NCI-H1105 (cell line): ENCODE data around the gene LENG1.
"Not testable (repeated sequence)": the region's sequence is repeated elsewhere in the genome, so short reads cannot be mapped to it uniquely, and the experiment has no call there.

Experiments
- DNase-seq: peaks from one replicate; lab custom pipeline; 2025; lab: John Stamatoyannopoulos, UW

Gene LENG1

DNA sequence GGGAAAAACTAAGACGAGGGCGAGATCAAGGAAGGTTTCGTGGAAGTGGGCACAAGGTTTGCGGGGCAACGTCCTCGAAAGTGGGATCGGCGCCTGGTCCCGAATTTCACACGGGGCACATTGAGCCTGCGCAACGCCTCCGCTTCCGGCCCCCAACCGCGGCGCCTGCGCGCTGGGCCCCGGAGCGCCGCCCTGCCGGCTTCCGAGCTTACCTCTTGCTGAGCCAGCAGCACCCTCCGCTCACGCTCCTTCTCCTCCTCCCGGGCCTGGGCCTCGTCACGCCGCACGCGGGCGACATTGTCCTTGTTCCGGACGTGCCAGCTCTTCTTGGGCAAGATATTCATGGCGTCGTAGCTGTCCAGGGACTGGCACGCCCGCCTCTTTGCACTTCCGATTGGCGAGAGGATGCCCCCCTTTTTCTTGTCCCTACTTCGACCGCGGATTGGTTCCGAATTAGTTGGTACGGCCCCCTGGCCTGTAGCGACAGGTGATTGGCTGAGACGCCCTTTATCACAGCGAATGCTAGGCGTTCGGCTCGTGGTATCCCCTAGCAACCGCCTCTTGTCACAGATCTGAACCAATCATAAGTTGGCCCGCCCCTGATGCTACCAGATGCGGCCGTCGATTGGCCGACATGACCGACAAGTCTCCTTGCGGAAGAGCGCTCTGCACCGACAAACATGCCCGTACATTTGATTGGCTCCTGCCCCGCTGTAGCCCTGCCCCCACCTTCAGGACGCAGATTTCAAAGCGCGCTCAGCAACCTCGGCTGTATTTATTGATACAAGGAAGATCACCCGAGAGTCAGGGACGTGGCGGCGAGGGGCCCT, at the start of gene LENG1:
Gene LENG1, minus strand, starts transcription at position 370 of the 830 bp plus-strand sequence. Its CDS starts 26 bp downstream, at position 344.
- peak; percentile 100 for DNase-seq

DNA sequence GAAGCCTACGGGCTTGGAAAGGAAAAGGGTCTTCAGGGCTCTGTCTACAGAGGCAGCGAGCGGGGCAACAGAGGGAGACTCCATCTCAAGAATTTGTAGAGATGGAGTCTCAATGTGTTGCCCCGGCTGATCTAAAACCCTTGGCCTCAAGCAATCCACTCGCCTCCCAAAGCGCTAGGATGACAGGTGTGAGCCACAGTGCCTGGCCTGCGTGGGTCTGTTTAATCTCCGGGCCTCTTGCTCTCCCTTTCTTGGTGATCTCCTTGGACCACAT, 49.2 kb upstream of the LENG1 start:
- DNase-seq = no peak

DNA sequence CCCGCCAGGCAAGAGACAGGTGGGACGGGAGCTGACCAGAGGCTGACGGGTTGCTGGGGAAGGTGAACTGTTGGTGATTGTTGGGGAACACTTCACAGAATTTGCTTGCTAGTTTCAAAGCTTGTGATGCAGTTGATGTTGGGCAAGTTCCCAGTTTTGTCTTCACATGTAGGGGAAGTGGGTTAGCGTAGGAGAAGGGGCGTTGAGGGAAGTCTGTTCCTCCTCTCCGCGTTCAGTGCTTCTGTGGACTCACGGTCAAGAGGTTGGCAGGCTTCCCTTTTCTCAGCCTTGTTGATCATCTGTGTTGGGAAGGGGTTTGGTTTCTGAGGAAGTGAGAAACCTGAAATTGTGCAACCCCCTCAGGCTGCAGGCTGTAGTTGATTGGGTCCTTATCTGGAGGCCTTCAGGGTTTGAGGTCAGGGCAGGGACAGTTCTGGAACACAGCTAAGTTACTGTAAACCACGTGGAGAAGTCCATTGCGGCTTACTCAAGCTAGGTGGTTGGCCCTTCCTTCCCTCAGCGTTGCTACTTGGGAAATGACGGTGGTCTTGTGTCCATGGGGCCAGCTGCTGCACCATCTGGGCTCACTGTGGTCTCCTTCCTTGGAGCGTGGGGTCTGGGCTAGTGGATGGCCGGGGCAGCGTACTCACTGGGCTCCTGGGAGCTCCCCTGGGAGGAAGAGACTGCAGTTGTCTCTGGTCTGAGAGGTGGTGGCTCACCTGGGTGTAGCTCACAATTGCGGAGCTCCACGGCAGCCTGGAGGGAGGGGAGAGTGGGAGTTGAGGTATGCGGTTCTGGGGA, 48.7 kb upstream of the LENG1 start:
- no peak for DNase-seq

DNA sequence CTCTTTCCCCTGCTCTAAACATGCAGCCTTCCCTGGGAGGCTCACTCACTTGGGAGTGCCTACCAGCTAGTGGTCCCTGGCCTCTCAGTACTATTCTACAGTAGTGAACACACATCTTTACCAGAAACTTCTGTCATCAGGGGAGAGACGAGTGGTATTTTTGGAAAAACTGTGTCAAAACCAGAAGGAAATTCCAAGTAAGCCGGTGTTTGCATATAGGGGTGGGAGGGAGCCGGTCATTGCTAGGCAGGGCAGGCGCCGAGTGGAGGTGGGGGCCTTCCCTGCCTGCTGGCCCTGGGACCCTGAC, 48.1 kb upstream of the LENG1 start:
- DNase-seq = no peak

DNA sequence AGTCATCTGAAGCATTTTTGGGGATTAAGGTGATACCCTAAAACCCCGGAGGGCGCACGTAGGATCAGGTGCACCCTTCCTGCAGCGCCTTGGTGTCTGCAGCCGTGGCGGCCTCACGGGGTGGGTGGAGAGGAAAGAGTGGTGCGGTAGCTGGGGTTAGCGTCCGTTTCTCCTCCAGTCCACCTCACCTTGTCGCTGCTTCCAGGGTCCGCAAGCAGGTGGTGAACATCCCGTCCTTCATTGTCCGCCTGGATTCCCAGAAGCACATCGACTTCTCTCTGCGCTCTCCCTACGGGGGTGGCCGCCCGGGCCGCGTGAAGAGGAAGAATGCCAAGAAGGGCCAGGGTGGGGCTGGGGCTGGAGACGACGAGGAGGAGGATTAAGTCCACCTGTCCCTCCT, 47.7 kb upstream of the LENG1 start:
- DNase-seq = not testable (repeated sequence)

DNA sequence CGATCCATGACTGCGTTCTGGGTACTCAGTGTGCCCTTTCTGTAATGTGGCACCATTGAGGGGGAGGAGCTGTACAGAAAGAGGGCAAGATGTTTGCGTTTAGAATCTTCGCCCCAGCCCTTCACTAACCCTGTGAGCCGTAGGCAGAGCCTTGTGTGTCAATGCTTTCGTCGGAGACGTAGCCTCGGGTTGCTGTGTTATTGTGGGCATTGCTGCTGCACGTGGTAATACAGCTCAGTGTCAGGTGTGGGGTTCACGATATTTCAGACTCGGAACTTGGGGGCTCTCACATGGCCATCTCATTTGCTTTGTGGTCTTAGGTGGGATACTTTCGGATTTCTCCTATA, 47.3 kb upstream of the LENG1 start:
- no peak for DNase-seq

DNA sequence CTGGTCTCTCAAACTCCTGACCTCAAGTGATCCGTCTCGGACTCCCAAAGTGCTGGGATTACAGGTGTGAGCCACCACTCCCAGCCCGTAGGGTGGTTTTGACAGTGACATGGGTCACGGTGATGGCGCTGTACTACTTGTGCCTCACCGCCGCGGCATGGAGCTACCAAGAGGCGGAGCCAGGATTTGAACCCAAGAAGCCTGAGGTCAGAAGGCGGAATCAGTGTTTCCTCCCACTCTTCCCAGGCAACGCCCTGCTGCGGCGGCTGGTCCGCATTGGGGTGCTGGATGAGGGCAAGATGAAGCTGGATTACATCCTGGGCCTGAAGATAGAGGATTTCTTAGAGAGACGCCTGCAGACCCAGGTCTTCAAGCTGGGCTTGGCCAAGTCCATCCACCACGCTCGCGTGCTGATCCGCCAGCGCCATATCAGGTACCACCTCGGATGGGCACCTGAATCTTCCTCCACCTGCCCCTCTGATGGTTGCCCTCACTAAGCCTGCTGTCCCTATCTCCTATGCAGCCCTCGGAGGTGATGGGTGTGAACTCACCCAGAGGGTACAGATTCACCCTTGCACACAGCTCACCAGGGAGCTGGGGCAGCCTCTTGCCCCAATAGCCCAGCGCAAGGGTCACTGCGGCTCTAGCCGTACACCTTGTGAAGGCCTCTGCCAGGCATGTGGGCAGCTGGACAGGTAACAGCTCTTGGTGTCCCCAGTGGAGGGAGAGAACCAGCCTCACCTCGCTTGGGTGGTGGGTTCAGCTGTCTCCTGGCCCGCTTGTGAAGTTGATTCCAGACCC, 46.7 kb upstream of the LENG1 start:
- DNase-seq = no peak

DNA sequence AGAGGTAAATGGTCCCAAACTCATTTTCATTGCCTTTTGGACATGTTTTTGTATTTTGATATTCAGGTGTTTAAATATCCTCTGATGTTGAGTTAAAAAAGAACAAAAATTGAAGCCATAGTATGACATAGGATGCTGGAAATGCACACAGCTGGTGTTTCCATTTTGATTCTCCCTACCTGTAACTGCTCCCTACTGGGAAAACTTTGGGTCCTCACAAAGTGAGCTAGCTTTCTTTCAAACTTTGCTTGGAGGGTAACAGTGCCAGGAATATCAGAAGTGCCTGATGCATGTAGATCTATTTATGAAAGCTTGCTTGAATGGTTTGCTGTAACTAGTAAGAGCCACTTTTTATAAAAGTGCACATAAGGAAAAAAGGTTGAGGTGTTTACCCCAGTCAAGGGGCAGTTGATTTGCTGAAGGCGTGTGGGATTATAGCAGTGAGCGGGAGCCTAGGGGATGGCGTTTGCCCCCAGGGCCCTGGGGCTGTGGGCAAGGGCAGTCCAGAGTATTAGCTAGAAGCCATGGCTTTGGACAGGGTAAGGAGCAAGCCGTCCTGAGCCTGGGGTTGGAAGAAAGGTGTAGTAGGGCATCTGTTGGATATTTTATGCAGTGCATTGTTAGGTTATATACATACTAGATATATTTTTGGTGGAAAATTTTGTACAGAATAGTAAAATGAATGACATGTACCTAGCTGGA, 45.4 kb upstream of the LENG1 start:
- no peak for DNase-seq

DNA sequence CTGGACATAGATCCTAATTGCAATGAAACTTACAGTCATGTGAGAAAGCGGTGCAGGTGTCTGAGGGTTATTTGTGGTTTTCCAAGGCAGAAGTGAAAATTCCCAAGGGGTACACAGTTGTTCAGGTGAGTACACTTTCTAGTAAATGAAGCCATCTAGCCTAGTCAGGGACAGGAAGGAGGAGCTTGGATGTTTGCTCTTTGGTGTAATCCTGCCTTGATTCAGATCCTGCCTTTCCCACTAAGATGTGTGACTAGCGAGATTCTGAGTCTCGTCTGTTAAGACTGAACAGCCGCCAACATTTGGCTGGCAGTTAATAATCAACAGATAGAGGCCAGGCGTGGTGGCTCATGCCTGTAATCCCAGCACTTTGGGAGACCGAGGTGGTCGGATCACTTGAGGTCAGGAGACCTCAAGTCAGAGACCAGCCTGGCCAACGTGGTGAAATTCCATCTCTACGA, 43.7 kb upstream of the LENG1 start:
- DNase-seq = no peak

DNA sequence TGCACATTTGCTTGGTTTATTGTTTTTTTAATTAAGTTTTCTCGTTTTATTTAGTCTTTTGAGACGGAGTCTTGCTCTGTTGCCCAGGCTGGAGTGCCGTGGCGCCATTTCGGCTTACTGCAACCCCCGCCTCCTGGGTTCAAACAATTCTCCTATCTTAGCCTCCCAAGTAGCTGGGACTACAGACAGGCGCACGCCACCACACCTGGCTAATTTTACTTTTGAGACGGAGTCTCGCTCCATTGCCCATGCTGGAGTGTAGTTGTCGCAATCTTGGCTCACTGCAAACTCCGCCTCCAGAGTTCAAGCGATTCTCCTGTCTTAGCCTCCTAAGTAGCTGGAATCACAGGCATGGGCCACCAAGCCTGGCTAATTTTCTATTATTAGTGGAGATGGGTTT, 42.5 kb upstream of the LENG1 start:
- DNase-seq = no peak

DNA sequence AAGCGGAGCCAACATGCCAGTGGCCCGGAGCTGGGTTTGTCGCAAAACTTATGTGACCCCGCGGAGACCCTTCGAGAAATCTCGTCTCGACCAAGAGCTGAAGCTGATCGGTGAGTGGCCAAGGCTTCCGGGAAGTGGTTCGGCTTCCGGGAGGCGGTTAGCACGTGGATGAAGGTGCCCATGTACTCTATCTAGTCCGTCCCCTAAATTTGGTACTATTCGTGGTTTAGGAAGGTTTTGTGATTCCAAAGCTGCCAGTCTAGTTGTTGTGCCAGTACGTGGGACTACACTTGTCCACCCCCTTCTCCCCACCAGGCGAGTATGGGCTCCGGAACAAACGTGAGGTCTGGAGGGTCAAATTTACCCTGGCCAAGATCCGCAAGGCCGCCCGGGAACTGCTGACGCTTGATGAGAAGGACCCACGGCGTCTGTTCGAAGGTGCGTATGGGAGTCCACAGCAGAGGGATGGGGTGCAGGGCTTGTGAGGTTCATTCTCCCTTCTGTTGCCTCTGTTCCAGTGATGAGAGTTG, 41.7 kb upstream of the LENG1 start:
- DNase-seq = no peak

DNA sequence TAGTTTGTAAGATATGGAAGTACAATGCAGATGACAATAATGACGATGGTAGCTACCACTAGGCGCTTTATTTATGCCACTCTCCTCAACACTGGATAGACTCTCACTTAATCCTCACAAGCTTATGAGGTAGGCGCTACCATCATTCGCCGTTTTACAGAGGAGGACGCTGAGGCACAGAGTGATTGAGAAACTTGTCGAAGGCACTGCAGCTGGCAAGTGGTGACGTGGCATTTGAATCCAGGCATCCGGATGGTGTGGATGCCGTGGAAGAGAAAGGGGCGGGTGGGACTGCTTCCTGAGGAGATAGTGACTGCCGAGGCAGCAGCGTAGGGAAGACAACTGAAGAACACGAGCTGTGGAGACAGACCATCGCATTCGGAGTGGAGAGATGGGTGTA, 39.9 kb upstream of the LENG1 start:
- no peak for DNase-seq

DNA sequence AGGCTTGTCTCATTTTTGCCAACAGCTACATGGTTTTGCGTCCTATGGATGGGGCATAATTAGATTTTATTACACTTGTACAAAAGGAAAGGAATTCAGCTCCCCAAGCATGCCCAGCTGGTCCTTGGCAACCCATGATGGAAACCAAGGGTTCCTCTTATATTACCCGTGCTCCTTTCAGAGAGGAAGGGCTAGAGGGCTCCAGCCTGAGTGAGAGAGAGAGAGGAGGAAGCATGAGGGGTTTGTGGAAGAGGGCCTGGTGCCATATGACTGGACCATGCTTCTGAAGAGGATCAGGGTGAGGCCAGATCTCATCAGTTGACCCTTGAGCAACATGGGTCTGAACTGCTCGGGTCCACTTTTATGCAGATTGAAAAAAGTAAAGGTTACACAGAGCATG, 37.6 kb upstream of the LENG1 start:
- DNase-seq = no peak

DNA sequence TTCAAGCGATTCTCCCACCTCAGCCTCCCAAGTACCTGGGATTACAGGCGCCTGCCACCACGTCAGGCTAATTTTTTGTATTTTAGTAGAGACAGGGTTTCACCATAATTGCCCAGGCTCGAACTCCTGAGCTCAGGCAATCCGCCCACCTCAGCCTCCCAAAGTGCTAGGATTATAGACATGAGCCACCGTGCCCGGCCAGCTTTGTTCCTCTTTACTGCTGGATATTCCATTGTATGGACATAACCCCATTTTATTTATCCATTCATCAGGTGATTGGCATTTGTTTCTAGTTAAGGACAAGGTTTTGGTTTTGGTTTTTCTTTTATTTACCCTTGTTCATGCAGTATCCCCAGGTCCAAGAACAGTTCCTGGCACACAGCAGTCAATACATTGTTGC, 37.0 kb upstream of the LENG1 start:
- DNase-seq = no peak

DNA sequence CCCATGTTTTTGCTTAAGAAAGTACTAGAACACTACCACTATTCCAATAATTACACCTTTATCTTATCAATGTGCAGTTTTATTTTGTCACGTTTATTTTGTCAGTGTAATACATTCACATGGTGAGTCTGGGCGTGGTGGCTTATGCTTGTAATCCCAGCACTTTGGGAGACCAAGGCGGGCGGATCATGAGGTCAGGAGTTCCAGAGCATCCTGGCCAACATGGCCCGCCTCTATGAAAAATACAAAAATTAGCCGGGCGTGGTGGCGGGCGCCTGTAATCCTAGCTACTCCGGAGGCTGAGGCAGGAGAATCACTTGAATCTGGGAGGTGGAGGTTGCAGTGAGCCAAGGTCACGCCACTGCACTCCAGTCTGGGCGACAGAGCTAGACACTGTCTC, 34.9 kb upstream of the LENG1 start:
- DNase-seq = not testable (repeated sequence)

DNA sequence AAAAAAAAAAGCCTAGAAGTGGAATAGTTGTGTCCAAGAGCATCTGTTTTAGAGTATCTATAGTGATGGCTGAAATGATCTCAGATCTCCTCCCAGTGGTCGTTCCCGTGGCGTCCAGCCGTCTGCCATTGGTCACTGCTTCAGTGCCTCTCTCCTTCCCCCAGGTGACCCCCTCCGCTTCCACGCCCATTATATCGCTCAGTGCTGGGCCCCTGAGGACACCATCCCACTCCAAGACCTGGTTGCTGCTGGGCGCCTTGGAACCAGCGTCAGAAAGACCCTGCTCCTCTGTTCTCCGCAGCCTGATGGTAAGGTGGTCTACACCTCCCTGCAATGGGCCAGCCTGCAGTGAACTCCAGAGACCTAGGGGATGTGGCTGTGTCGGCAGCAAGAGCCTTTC, 33.5 kb upstream of the LENG1 start:
- no peak for DNase-seq

DNA sequence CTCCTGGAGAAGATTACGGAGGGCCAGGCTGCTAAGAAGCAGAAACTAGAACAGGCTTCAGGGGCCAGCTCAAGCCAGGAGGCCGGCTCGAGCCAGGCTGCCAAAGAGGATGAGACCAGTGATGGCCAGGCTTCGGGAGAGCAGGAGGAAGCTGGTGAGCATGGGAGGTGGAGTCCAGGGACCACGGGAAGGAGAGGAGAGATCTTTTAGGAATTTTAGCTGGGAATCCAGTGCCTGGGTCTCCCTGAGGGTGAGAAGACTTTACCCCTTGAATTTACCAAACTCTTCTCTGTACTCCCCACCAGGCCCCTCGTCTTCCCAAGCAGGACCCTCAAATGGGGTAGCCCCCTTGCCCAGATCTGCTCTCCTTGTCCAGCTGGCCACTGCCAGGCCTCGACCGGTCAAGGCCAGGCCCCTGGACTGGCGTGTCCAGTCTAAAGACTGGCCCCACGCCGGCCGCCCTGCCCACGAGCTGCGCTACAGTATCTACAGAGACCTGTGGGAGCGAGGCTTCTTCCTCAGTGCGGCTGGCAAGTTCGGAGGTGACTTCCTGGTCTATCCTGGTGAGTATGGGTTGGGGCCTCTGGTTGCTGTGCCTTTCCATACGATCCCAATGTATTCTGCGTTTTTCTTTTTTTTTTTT, 32.4 kb upstream of the LENG1 start:
- no peak for DNase-seq

DNA sequence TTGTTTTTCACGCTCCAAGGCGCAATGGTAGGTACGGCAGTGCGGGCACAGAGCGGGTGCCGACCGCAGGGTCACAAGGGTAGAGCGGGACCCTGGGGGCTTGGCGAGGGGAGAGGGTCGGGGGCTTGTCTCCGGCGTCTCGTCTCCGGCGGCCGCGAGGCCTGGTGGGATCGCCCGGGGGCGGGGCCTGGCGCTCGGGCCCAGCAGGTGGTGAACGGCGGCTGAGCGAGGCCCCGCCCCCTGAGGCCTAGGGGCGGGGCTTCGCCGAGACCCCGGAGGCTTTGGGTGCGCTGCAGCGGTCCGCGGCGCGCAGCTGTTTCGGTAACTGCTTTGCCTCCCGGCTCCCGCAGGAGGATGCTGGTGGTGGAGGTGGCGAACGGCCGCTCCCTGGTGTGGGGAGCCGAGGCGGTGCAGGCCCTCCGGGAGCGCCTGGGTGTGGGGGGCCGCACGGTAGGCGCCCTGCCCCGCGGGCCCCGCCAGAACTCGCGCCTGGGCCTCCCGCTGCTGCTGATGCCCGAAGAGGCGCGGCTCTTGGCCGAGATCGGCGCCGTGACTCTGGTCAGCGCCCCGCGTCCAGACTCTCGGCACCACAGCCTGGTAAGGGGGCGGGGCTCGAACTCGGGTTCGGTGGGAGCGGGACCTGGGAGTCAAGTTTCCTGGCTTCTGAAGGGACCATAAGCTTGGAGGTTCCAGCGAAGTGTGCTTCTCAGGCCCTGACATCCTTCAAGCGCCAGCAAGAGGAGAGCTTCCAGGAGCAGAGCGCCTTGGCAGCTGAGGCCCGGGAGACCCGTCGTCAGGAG, 31.7 kb upstream of the LENG1 start, which contains the start of gene TSEN34:
Gene TSEN34, plus strand, starts transcription at position 298 of the 800 bp plus-strand sequence. Its CDS starts 57 bp downstream, at position 355.
- peak; percentile 90 for DNase-seq

DNA sequence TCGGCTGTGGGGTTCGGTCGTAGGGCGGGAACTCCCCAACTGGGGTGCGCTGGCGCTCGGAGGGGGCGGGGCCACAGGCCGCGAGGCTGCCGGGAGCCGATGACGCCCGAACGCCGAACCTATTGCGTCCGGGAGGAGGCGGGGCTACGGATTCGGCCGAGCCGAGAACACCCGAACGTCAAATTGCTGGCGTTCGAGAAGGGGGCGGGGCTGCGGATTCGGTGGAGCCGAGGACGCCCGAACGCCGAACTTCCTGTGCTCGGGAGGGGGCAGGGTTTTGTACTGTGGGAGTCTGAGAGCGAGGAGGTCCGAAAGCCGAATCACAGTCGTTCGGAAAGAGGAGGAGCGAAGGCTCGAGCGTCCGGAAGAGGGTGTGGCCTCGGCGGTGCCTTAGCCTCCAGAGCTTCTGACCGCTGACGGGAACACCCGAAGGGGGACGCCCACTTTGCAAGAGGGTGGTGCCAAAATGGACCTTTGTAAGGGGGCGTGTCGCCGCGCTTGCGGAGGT, 31.0 kb upstream of the LENG1 start:
- peak; percentile 100 for DNase-seq
